ENCODE results near the gene DPP6. TPM values are rescaled to one million over a fixed set of nuclear protein-coding genes. Genes with fewer than 3 reads are reported as not detected.
A peak's percentile ranks its signal among the peaks of the same experiment; 100 is the strongest.
"Not testable (repeated sequence)": the region's sequence is repeated elsewhere in the genome, so short reads cannot be mapped to it uniquely, and the experiment has no call there.

The DPP6 gene
- total and polyA plus RNA-seq, 2 experiments from 2014 or later, result not detected

DNA sequence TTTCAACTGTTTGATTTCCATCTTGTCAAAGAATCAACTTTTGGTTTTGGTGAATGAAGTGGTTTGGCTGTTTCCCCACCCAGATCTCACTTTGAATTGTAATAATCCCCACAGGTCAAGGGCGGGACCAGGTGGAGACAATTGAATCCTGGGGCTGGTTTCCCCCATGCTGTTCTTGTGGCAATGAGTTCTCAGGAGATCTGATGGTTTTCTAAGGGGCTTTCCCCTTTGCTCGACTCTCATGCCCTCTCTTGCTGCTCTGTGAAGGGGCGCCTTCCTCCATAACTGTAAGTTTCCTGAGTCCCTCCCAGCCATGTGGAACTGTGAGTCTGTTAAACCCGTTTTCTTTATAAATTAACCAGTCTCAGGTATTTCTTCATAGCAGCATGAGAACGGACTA is 68.6 kb downstream of the DPP6 start:
- H3K79me2 ChIP-seq (replicated peaks; ENCODE audit: insufficient read depth); H3K9me3 Mint-ChIP-seq; H3K27ac ChIP-seq (ENCODE audit: low read depth); H3K4me3 Mint-ChIP-seq; H3K36me3 ChIP-seq (ENCODE audit: insufficient read depth); H3K27me3 ChIP-seq (ENCODE audit: insufficient read depth); H3K36me3 Mint-ChIP-seq (ENCODE audit: low read depth); H3K4me2 ChIP-seq; H3K27ac Mint-ChIP-seq; H2AFZ ChIP-seq; H3F3A ChIP-seq (replicated peaks; ENCODE audit: low read depth); H4K20me1 ChIP-seq (replicated peaks; ENCODE audit: insufficient read depth); H3K4me1 ChIP-seq (ENCODE audit: insufficient read depth); DNase-seq (ENCODE audit: low spot score); H3K27me3 Mint-ChIP-seq (ENCODE audit: insufficient read depth, low read depth, poor library complexity); H3K4me3 ChIP-seq; H3K9me2 ChIP-seq (ENCODE audit: insufficient read depth): not testable (repeated sequence)
- peaks cover 12% of the 10 kb centered on the region for H3K4me1 Mint-ChIP-seq
- peak; percentile 53 for ATAC-seq

DNA sequence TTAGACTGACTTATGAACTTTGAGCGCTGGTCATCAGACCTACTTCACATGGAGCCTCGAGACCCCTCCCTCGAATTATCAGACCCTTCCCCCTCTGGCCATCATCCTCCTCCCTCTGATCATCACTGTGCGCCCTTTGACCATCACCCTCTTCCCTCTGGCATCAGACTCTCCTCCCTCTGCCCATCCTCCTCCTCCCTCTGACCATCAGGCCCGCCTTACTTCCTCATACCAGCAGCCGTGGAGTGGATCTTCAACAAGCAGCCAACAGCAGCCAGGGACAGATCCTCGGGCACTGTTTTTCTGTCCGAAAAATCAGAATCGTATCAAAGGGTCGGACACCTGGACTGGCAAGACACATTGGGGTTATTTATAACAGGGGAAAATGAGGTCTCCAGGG is 70.5 kb downstream of the DPP6 start:
- not testable (repeated sequence) for H3K4me3 ChIP-seq; H3K79me2 ChIP-seq (replicated peaks; ENCODE audit: insufficient read depth); H3K4me1 ChIP-seq (ENCODE audit: insufficient read depth); H3K4me3 Mint-ChIP-seq; H3F3A ChIP-seq (replicated peaks; ENCODE audit: low read depth); ATAC-seq; H2AFZ ChIP-seq; H3K27me3 Mint-ChIP-seq (ENCODE audit: insufficient read depth, low read depth, poor library complexity); H4K20me1 ChIP-seq (replicated peaks; ENCODE audit: insufficient read depth); H3K9me2 ChIP-seq (ENCODE audit: insufficient read depth); DNase-seq (ENCODE audit: low spot score); H3K4me1 Mint-ChIP-seq; H3K27ac ChIP-seq (ENCODE audit: low read depth); H3K27ac Mint-ChIP-seq; H3K9me3 Mint-ChIP-seq; H3K36me3 Mint-ChIP-seq (ENCODE audit: low read depth); H3K4me2 ChIP-seq; H3K27me3 ChIP-seq (ENCODE audit: insufficient read depth); H3K36me3 ChIP-seq (ENCODE audit: insufficient read depth)

DNA sequence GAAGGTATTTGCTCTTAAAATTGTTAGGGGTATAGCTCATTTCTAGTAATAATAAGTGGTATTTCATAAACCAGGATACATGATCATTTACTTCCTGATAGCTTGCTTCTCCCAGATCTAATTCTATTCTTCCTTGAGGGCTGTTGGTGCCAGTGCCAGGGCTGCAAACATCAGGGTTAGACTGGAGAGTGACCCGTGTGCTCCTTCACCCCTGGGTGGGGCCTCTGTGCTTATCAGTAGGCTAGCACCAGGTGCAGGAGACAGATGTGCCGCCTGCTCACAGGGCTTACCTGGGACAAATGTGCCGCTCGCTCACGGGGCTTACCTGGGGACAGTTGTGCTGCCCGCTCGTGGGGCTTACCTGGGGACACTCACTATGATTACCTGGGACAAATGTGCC is 71.2 kb downstream of the DPP6 start:
- not testable (repeated sequence) for H3K27me3 ChIP-seq (ENCODE audit: insufficient read depth); H3K36me3 Mint-ChIP-seq (ENCODE audit: low read depth); H3K4me1 ChIP-seq (ENCODE audit: insufficient read depth); H3F3A ChIP-seq (replicated peaks; ENCODE audit: low read depth); H3K9me2 ChIP-seq (ENCODE audit: insufficient read depth); H3K27ac Mint-ChIP-seq; H3K4me3 Mint-ChIP-seq; H3K4me3 ChIP-seq; H3K27me3 Mint-ChIP-seq (ENCODE audit: insufficient read depth, low read depth, poor library complexity); H3K79me2 ChIP-seq (replicated peaks; ENCODE audit: insufficient read depth); DNase-seq (ENCODE audit: low spot score); H3K4me2 ChIP-seq; H3K4me1 Mint-ChIP-seq; H3K9me3 Mint-ChIP-seq; H4K20me1 ChIP-seq (replicated peaks; ENCODE audit: insufficient read depth); H3K36me3 ChIP-seq (ENCODE audit: insufficient read depth); ATAC-seq; H2AFZ ChIP-seq; H3K27ac ChIP-seq (ENCODE audit: low read depth)

DNA sequence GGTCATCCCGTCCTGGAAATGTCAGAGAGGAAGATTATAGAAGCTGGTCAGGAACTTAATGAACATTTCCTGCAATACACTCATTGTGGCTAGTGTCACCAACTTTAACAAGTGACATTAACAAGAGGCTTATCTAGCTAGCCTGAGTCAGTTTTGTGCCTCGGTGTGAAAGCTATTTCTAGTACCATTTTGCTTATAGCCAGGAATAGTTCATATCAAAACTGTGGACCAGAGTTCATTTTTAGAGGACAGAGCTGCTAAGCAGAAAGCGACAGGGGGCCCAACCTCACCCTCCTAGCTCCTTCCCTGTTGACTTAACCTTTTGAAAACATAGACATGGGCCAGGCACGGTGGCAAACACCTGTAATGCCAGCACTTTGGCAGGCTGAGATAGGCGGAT is 76.9 kb downstream of the DPP6 start:
- DNase-seq (ENCODE audit: low spot score); H3K9me3 Mint-ChIP-seq; H3K4me2 ChIP-seq; H3K27ac ChIP-seq (ENCODE audit: low read depth); H3K27me3 Mint-ChIP-seq (ENCODE audit: insufficient read depth, low read depth, poor library complexity); H3K4me3 Mint-ChIP-seq; H3K4me1 ChIP-seq (ENCODE audit: insufficient read depth); ATAC-seq; H3K79me2 ChIP-seq (replicated peaks; ENCODE audit: insufficient read depth); H3K27ac Mint-ChIP-seq; H3K4me3 ChIP-seq; H3K9me2 ChIP-seq (ENCODE audit: insufficient read depth); H3K36me3 Mint-ChIP-seq (ENCODE audit: low read depth); H3F3A ChIP-seq (replicated peaks; ENCODE audit: low read depth); H3K27me3 ChIP-seq (ENCODE audit: insufficient read depth); H3K4me1 Mint-ChIP-seq; H2AFZ ChIP-seq; H3K36me3 ChIP-seq (ENCODE audit: insufficient read depth); H4K20me1 ChIP-seq (replicated peaks; ENCODE audit: insufficient read depth): not testable (repeated sequence)

DNA sequence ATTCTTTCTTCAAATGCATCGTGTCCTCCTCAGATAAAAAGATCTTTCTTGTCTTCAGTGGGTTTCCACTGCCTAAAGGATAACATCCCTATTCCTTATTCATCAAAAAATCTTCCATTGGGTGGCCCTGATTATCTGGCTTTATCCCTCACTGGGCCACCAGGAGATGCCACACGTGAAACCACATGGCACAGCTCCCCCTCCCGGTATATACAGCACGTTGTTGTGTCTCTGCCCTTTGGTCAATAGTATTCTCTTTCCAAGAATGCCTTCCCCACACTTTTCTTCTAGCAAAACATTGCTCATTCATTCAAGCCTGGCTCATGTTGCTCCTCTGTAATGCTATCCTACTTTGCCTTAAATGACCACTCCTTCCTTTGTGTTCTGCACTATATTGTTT is 80.4 kb downstream of the DPP6 start:
- H3K36me3 Mint-ChIP-seq (ENCODE audit: low read depth); H3K4me3 Mint-ChIP-seq; H3K27ac Mint-ChIP-seq; H3K9me3 Mint-ChIP-seq; H3K9me2 ChIP-seq (ENCODE audit: insufficient read depth); H3K36me3 ChIP-seq (ENCODE audit: insufficient read depth); H3F3A ChIP-seq (replicated peaks; ENCODE audit: low read depth); H2AFZ ChIP-seq; H3K4me2 ChIP-seq; H3K27me3 ChIP-seq (ENCODE audit: insufficient read depth); H3K4me3 ChIP-seq; H3K4me1 ChIP-seq (ENCODE audit: insufficient read depth); H4K20me1 ChIP-seq (replicated peaks; ENCODE audit: insufficient read depth); H3K27ac ChIP-seq (ENCODE audit: low read depth); DNase-seq (ENCODE audit: low spot score); H3K27me3 Mint-ChIP-seq (ENCODE audit: insufficient read depth, low read depth, poor library complexity); H3K79me2 ChIP-seq (replicated peaks; ENCODE audit: insufficient read depth); H3K4me1 Mint-ChIP-seq: not testable (repeated sequence)
- peak; percentile 47; the same call in 2 of the 3 replicates for ATAC-seq

DNA sequence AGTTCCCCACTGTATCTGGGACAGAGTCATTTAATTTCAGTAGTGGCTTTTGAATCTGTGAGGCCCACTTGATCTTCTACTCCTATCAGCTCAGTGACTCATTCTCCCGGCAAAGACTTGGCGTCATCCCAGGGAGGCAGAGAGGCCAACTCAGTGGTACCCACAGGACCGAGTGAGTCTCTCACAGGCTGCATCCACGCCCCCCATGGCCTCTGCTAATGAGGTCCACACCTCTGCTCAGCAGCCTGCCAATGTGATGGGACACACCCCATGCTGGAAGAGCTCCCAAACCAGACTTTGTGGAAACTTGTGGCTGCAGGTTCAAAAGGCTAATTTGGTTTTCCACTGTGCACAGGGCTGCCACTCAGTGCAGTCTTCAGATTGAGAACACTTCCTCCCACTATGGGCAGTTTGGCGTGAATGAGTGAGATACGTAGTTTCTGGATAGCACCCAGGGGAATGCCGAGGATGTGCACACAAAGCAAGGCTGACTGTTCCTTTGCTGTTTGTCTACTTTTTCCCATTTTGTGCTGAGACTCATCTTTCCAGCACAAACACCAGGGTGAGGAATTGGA is 81.6 kb downstream of the DPP6 start:
- H3K79me2 ChIP-seq (replicated peaks; ENCODE audit: insufficient read depth); H3K4me2 ChIP-seq; H3K36me3 ChIP-seq (ENCODE audit: insufficient read depth); H2AFZ ChIP-seq; H3K4me3 Mint-ChIP-seq; H4K20me1 ChIP-seq (replicated peaks; ENCODE audit: insufficient read depth); H3K9me2 ChIP-seq (ENCODE audit: insufficient read depth); H3K9me3 Mint-ChIP-seq; H3K27me3 ChIP-seq (ENCODE audit: insufficient read depth); ATAC-seq; DNase-seq (ENCODE audit: low spot score); H3K4me1 Mint-ChIP-seq; H3K27me3 Mint-ChIP-seq (ENCODE audit: insufficient read depth, low read depth, poor library complexity); H3K27ac Mint-ChIP-seq; H3K36me3 Mint-ChIP-seq (ENCODE audit: low read depth); H3K27ac ChIP-seq (ENCODE audit: low read depth); H3F3A ChIP-seq (replicated peaks; ENCODE audit: low read depth); H3K4me3 ChIP-seq; H3K4me1 ChIP-seq (ENCODE audit: insufficient read depth): not testable (repeated sequence)

DNA sequence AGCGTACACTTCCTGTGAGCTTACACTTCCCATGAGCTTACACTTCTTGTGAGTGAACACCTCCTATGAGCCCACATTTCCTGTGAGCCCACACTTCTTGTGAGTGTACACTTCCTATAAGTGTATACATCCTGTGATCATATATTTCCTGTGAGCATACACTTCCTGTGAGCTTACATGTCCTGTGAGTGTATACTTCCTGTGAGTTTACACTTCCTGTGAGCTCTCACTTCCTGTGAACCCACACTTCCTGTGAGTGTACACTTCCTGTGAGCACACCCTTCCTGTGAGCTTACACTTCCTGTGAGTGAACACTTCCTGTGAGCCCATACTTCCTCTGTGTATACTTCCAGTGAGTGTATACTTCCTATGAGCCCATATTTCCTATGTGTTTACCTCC is 82.5 kb downstream of the DPP6 start:
- ATAC-seq; H3K9me2 ChIP-seq (ENCODE audit: insufficient read depth); H3K4me2 ChIP-seq; H3K4me3 Mint-ChIP-seq; H3K27me3 ChIP-seq (ENCODE audit: insufficient read depth); H3F3A ChIP-seq (replicated peaks; ENCODE audit: low read depth); H3K27ac Mint-ChIP-seq; H4K20me1 ChIP-seq (replicated peaks; ENCODE audit: insufficient read depth); H3K27ac ChIP-seq (ENCODE audit: low read depth); H3K79me2 ChIP-seq (replicated peaks; ENCODE audit: insufficient read depth); H3K9me3 Mint-ChIP-seq; H3K27me3 Mint-ChIP-seq (ENCODE audit: insufficient read depth, low read depth, poor library complexity); H3K36me3 ChIP-seq (ENCODE audit: insufficient read depth); DNase-seq (ENCODE audit: low spot score); H3K36me3 Mint-ChIP-seq (ENCODE audit: low read depth); H3K4me1 ChIP-seq (ENCODE audit: insufficient read depth); H3K4me3 ChIP-seq; H2AFZ ChIP-seq; H3K4me1 Mint-ChIP-seq: not testable (repeated sequence)
